GM12878 (cell line): ENCODE results near the gene ZNF417. TPM values are rescaled to one million over a fixed set of nuclear protein-coding genes. Genes with fewer than 3 reads are reported as not detected.
"Not testable (repeated sequence)": the region's sequence is repeated elsewhere in the genome, so short reads cannot be mapped to it uniquely, and the experiment has no call there.

Experiments used
- ATAC-seq: fragments of 200-7000 bp; cut with Tn5 transposase; 3 replicates; pipeline ENCODE4 v1.9.1; 2020; ENCODE audit warnings: mild to moderate bottlenecking, moderate library complexity
- BruUV-seq: library from RNA; stranded (reverse); fragments of 400-500 nt; replicated peaks from 2 replicates; lab custom pipeline; 2021; lab: Mats Ljungman, UMichigan
- CTCF ChIA-PET: fragments of 300-600 bp; sonication (Branson Sonifier 250); formaldehyde crosslinking; extraction: SDS; loops from one replicate; lab custom pipeline; 2021; ENCODE audit warnings: inconsistent platforms; lab: Yijun Ruan, JAX
- POLR2A ChIA-PET: fragments of 350-600 bp; formaldehyde crosslinking; extraction: SDS; loops from one replicate; lab custom pipeline; 2021; ENCODE audit warnings: inconsistent platforms; lab: Charles Lee
- RAD21 ChIA-PET: fragments of 300-600 bp; sonication (Branson Sonifier 250); formaldehyde crosslinking; loops from one replicate; lab custom pipeline; 2023; ENCODE audit warnings: antibody characterized with exemption; ENCODE audit not compliant: unreplicated experiment; lab: Charles Lee
- SMC1A ChIA-PET: fragments of 300-600 bp; sonication (Branson Sonifier 250); formaldehyde crosslinking; loops from one replicate; lab custom pipeline; 2023; ENCODE audit not compliant: unreplicated experiment, uncharacterized antibody; lab: Charles Lee
- DNase-seq: peaks from one replicate; pipeline ENCODE4 v3.0.0-alpha.2; 2011; ENCODE audit warnings: low read depth, low spot score
- FAIRE-seq: peaks from 3 replicates; lab custom pipeline; 2011; peaks lifted over from hg19 to GRCh38; lab: Jason Lieb, UNC
- H2AFZ ChIP-seq: 2 replicates; pipeline ENCODE4 v1.6.0; 2011; ENCODE audit warnings: low read depth, low read length, control low read depth; ENCODE audit not compliant: control insufficient read depth
- H3K27ac ChIP-seq: 2 replicates; pipeline ENCODE4 v1.5.1; 2011; ENCODE audit warnings: control low read depth; ENCODE audit not compliant: control insufficient read depth, insufficient read depth
- H3K27me3 ChIP-seq, 2 experiments: replicated peaks in 1 of 2; 2 replicates each; pipeline versions ENCODE4 v1.6.0 to v1.6.1; 2011; ENCODE audit warnings: low read length in 1 of 2; ENCODE audit not compliant: control insufficient read depth in 2 of 2, insufficient read depth in 2 of 2
- H3K36me3 ChIP-seq, 2 experiments: 2 replicates each; pipeline ENCODE4 v1.5.1; 2011; ENCODE audit warnings: low read length in 1 of 2; ENCODE audit not compliant: control insufficient read depth in 2 of 2, insufficient read depth in 2 of 2
- H3K4me1 ChIP-seq: 2 replicates; pipeline ENCODE4 v1.6.1; 2011; ENCODE audit warnings: mild to moderate bottlenecking, low read length, moderate library complexity, mixed read lengths; ENCODE audit not compliant: control insufficient read depth, insufficient read depth
- H3K4me2 ChIP-seq: 2 replicates; pipeline ENCODE4 v1.6.0; 2011; ENCODE audit warnings: control low read depth; ENCODE audit not compliant: control insufficient read depth, insufficient read depth
- H3K4me3 ChIP-seq: fragments of 200-600 bp; sonication (generic); 2 replicates; pipeline ENCODE4 v1.5.1; 2016
- H3K79me2 ChIP-seq: 2 replicates; pipeline ENCODE4 v1.6.0; 2011; ENCODE audit warnings: low read length; ENCODE audit not compliant: control insufficient read depth, insufficient read depth
- H3K9ac ChIP-seq: 2 replicates; pipeline ENCODE4 v1.8.0; 2011; ENCODE audit warnings: low read length, control low read depth, mixed read lengths; ENCODE audit not compliant: control insufficient read depth, insufficient read depth
- H3K9me3 ChIP-seq: replicated peaks from 3 replicates; pipeline ENCODE4 v1.5.1; 2011; ENCODE audit warnings: mild to moderate bottlenecking, low read length; ENCODE audit not compliant: control insufficient read depth, insufficient read depth
- H4K20me1 ChIP-seq: 2 replicates; pipeline ENCODE4 v1.6.0; 2011; ENCODE audit not compliant: control insufficient read depth, insufficient read depth
- JUNB ChIP-seq: IDR thresholded peaks from 2 replicates; pipeline ENCODE4 v1.6.1; 2016; ENCODE audit warnings: antibody characterized with exemption, mild to moderate bottlenecking
- KDM1A ChIP-seq: fragments of 200-600 bp; sonication (generic); IDR thresholded peaks from 2 replicates; pipeline ENCODE4 v1.6.1; 2016; ENCODE audit warnings: borderline replicate concordance
- SREBF1 ChIP-seq: IDR thresholded peaks from 2 replicates; pipeline ENCODE4 v1.6.1; 2012; ENCODE audit warnings: mild to moderate bottlenecking, low read length
- WGBS: methylation state at CpG from one replicate; pipeline ENCODE4 v1.1.6; 2016; ENCODE audit warnings: low lambda C conversion rate; ENCODE audit not compliant: insufficient replicate concordance, insufficient coverage; ENCODE audit errors: missing lambda C conversion rate; 5-methylcytosine and 5-hydroxymethylcytosine counted together
- in situ Hi-C: fragments of 300-500 bp; cut with MboI; formaldehyde crosslinking; loops from 9 replicates; pipeline ENCODE4 v1.14.3; 2018; ENCODE audit warnings: mixed read lengths
- intact Hi-C: fragments of 100-400 bp; cut with micrococcal nuclease; formaldehyde crosslinking; loops from one replicate; pipeline ENCODE4 v1.14.2; 2022; ENCODE audit not compliant: unreplicated experiment
- polyA plus RNA-seq, 11 experiments: library from polyadenylated mRNA; depleted of rRNA in 4 of 11; unstranded in 6 of 11; stranded (reverse) in 5 of 11; fragments of >200 nt; fragmentation: Nextera tagmentation in 4 of 11; fragmentation: Illumina TruSeq in 1 of 11; extraction: Ambion mirVana in 4 of 11; extraction: Trizol in 1 of 11; gene quantifications; 1 replicate in 1 of 11; 2 replicates in 10 of 11; pipeline versions ENCODE4 v1.2.1 to v1.2.3, GENCODE V29; 2011 to 2016; ENCODE audit warnings: inconsistent platforms in 2 of 11, missing spikeins in 2 of 11, low read depth in 1 of 11
- total RNA-seq, 4 experiments: library from RNA; depleted of rRNA in 3 of 4; stranded (reverse); fragments of >200 nt in 3 of 4; fragmentation: Illumina TruSeq in 1 of 4; extraction: Trizol in 1 of 4; gene quantifications; 2 replicates each; pipeline versions ENCODE4 v1.2.1 to v1.2.3, GENCODE V29; 2013 to 2021

The ZNF417 gene
- total and polyA plus RNA-seq, 10 of the 15 experiments (the other 5 are each of a cell fraction or from before 2014, with no cell fraction given): 1.3 to 13.6 (median 6.5) TPM

DNA sequence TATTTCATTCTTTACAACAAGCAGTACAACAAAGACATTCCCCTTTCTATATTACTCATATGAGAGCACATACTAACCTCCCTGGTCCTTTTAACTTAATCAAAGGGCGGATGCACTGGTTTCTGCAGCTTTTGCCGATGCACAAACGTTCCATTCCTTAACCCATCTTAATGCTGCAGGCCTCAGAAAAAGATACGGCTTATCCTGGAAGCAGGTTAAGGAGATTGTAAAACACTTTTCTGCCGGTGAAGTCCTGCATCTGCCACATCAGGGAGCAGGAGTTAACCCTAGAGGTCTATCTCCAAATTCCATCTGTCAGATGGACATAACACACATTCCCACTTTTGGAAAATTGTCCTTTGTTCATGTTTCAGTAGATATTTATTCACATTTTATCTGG lies 16.1 kb downstream of the ZNF417 start:
- POLR2A ChIA-PET: no interaction called here
- in situ Hi-C loops (no loop called here), intact Hi-C loops (no loop called here)
- CTCF ChIA-PET: interaction anchor here (1.0 to 1.3 kb wide), 2 partner anchors 13 to 798 kb away, joined by 3 to 4 read pairs; no protein-coding TSS in a partner anchor
- Histone ChIP-seq H3K27me3 (no peaks in the 10 kb centered on the region), H3K4me2 (no peak overlapping the region), H3K36me3 (no peaks in the 10 kb centered on the region), H3K4me3 (no peak overlapping the region), H3K9me3 (no peaks in the 10 kb centered on the region; the same call in 2 of the 3 replicates), H2AFZ (no peak overlapping the region), H3K79me2 (no peaks in the 10 kb centered on the region), H4K20me1 (no peaks in the 10 kb centered on the region), H3K4me1 (no peaks in the 10 kb centered on the region), H3K9ac (no peak overlapping the region), H3K27ac (no peak overlapping the region)
- 96% methylated on average over 5 of the region's 5 CpGs for WGBS
- DNase-seq: no peak
- TF ChIP-seq SREBF1 (no peak), JUNB (no peak), KDM1A (no peak)
- RAD21 ChIA-PET: no interaction called here
- no peak for FAIRE-seq
- SMC1A ChIA-PET: no interaction called here
- no TSS peak for BruUV-seq
- no peak for ATAC-seq

- intact Hi-C loops, RAD21 ChIA-PET, H3K9me3 ChIP-seq, ATAC-seq, H4K20me1 ChIP-seq, H3K4me1 ChIP-seq, H3K27ac ChIP-seq, H3K27me3 ChIP-seq, H3K36me3 ChIP-seq, BruUV-seq, H3K4me2 ChIP-seq, H2AFZ ChIP-seq, FAIRE-seq, H3K9ac ChIP-seq, POLR2A ChIA-PET, in situ Hi-C loops, DNase-seq, H3K4me3 ChIP-seq, CTCF ChIA-PET: not testable (repeated sequence)
- WGBS: 95% methylated on average over 3 of the region's 3 CpGs
- H3K79me2 ChIP-seq: peaks cover 24% of the 10 kb centered on the region
- SMC1A ChIA-PET: interaction anchor here (0.9 kb wide), 1 partner anchor 153 kb away, joined by 3 read pairs; no protein-coding TSS in a partner anchor
Measured at GRCh38 chr19:57890706-57891105, 25.7 kb downstream of the ZNF417 start.
